ENCODE results near the gene ROR2.
A peak's percentile ranks its signal among the peaks of the same experiment; 100 is the strongest.

Gene ROR2

DNA sequence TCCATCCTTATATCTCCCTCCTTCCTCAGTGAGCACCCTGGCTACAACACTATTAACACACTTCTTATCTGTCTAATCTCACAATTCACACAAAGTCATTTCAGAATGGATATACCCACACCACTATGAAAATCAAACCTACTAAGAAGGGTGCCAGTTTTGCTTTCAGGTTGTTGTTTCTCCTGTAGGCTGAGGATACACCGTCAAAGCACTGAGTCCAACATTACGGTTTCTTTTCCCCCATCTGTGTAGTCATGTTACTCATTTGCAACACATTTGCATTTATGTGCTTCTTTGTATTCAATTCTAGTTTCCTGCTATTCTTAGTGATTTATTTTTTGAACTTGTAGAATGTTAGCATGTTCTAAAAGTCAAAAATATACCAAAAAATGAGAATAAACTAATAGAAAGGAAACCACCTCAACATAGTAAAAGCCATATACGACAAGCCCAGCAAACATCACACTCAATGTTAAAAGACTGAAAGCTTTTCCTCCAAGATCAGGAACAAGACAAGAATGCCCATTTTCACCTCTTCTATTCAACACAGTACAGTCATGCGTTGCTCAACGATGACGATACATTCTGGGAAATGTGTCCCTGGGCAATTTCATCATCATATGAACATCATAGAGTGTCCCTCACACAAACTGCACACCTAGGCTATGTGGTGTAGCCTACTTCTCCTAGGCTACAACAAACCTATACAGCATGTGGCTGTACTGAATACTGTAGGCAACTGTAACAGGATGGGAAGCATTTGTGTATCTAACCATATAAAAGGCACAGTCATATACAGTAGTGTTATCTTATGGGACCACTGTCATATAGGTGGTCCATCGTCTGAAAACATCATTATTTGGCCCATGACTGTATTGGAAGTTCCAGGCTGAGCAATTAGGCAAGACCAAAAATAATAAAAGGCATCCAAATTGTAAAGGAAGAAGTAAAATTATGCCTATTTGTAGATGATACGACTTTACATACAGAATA is 6.3 kb downstream of the ROR2 start:
- Mint-ChIP-seq H3K4me1 (ENCODE audit: low read depth) (peaks cover 13% of the 10 kb centered on the region), H3K36me3 (ENCODE audit: low read depth) (no peaks in the 10 kb centered on the region), H3K27ac (no peak overlapping the region), H3K27me3 (ENCODE audit: low read depth) (peaks cover 53% of the 10 kb centered on the region), H3K4me3 (no peak overlapping the region), H3K9me3 (no peaks in the 10 kb centered on the region)

DNA sequence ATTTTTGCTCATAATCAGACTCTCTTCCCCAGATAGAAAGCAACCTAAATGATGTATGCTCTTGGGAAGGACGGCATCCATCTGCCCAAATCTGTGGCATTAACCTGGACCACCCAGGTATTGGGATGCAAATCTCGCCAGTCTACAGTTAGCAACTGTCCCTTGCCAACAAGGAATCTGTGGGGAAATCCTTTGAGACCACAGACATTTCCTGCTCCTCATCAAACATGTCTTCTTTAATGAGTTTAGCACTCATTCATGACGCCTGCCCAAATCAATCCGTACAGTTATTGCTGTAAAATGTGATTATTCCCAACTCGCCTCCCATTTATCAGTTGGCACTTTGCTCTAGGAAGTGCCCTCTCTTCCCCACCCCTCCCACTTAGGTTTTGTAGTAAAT is 7.8 kb downstream of the ROR2 start:
- no peak overlapping the region for H3K27ac Mint-ChIP-seq
- H3K4me1 Mint-ChIP-seq (ENCODE audit: low read depth) = peaks cover 12% of the 10 kb centered on the region
- H3K9me3 Mint-ChIP-seq = no peaks in the 10 kb centered on the region
- H3K27me3 Mint-ChIP-seq (ENCODE audit: low read depth) = peaks cover 45% of the 10 kb centered on the region
- no peaks in the 10 kb centered on the region for H3K36me3 Mint-ChIP-seq (ENCODE audit: low read depth)
- H3K4me3 Mint-ChIP-seq = no peak overlapping the region

DNA sequence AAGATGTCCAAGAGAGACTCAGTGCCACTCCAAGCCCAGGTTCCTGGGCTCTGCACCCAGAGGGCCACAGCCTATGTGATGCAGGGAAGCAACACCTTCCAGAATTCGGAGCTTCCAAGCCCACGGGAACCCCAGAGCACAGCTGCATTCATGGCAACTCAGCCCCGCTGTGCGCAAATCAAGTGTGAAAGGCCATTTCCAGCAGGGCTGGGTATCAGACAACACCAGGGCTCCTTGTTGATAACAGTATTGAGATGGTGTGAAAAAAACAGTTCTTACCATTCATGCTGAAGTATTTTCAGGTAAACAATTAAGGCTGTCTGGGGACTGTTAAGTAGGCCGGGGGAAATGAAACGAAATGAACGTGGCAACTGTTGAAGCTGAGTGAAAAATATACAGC is 10.1 kb downstream of the ROR2 start:
- Mint-ChIP-seq H3K9me3 (no peaks in the 10 kb centered on the region), H3K27ac (no peak overlapping the region), H3K36me3 (ENCODE audit: low read depth) (no peaks in the 10 kb centered on the region), H3K4me3 (no peak overlapping the region), H3K27me3 (ENCODE audit: low read depth) (peaks cover 23% of the 10 kb centered on the region), H3K4me1 (ENCODE audit: low read depth) (peaks cover 14% of the 10 kb centered on the region)

DNA sequence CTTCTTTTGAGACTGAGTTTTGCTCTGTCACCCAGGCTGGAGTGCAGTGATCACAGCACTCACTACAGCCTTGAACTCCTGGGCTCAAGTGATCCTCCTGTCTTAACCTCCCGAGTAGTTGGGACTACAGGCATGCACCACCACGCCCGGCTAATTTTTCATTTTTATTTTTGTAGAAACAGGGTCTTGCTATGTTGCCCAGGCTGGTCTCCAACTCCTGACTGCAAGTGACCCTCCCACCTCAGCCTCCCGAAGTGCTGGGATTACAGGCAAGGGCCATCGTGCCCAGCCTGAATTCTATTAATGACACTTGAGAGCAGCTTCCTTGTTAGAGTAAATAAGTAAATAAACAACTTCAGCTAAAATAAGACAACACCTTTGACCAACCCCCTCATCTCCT is 12.3 kb downstream of the ROR2 start:
- peaks cover 23% of the 10 kb centered on the region for H3K4me1 Mint-ChIP-seq (ENCODE audit: low read depth)
- peaks cover 6% of the 10 kb centered on the region for H3K27me3 Mint-ChIP-seq (ENCODE audit: low read depth)
- no peak overlapping the region for H3K27ac Mint-ChIP-seq
- peaks cover 5% of the 10 kb centered on the region for H3K9me3 Mint-ChIP-seq
- peaks cover 2% of the 10 kb centered on the region for H3K36me3 Mint-ChIP-seq (ENCODE audit: low read depth)
- H3K4me3 Mint-ChIP-seq = no peak overlapping the region

DNA sequence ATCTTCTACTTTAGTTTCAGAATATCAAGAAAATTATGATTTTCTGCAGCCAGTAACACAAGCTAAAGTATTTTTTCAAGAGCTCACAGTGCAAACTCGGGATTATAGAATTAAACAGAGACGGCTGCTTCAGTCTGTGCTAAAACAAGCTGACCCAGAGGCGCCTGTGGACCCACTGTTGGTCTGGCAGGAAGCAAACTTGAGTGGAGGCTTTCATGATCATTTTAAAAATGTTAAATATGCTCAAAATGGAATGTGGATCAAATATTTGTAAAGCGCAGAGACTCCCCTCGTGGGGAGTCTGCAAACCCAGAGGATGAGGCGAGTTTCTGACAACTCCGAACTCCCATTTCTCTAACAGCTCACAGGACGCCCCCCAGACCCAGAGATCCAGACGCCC is 13.0 kb downstream of the ROR2 start:
- Mint-ChIP-seq H3K4me1 (ENCODE audit: low read depth) (peaks cover 17% of the 10 kb centered on the region), H3K4me3 (no peak overlapping the region), H3K27ac (no peak overlapping the region), H3K27me3 (ENCODE audit: low read depth) (peaks cover 6% of the 10 kb centered on the region), H3K36me3 (ENCODE audit: low read depth) (peaks cover 2% of the 10 kb centered on the region), H3K9me3 (peaks cover 7% of the 10 kb centered on the region)

DNA sequence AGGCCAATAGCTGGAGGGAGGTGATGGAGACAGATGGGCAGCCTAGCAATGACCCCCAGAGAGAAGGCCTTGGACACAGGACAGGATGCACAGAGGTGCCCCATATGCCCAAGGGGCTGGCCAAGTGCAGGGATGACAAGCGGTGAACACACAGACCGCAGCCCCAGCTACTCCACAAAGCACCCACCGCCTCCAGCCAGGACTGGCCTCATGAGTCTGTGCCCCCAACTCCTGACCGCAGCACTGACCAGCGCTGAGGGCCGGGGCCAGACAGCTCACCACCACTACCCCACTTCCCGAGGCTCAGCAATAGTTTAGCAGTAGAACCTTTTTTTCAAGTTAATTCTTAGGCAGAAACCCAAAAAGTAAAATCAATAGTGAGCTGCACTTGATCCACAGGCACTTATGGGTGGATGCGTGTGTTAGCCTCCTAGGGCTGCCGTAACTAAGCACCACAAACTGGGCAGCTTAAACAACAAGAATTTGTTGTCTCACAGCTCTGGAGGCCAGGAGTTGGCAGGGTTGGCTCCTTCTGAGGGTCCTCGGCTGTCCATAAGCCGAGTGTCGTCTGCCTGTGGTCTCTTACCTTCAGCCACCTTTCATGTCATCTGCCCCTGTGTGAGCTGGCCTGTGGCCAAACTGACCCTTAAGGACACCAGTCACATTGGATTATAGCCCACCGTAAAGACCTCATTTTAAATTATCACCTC is 14.1 kb downstream of the ROR2 start:
- Mint-ChIP-seq H3K27me3 (ENCODE audit: low read depth) (peaks cover 6% of the 10 kb centered on the region), H3K4me1 (ENCODE audit: low read depth) (peaks cover 12% of the 10 kb centered on the region), H3K36me3 (ENCODE audit: low read depth) (peaks cover 6% of the 10 kb centered on the region), H3K9me3 (peaks cover 18% of the 10 kb centered on the region), H3K27ac (no peak overlapping the region), H3K4me3 (no peak overlapping the region)

DNA sequence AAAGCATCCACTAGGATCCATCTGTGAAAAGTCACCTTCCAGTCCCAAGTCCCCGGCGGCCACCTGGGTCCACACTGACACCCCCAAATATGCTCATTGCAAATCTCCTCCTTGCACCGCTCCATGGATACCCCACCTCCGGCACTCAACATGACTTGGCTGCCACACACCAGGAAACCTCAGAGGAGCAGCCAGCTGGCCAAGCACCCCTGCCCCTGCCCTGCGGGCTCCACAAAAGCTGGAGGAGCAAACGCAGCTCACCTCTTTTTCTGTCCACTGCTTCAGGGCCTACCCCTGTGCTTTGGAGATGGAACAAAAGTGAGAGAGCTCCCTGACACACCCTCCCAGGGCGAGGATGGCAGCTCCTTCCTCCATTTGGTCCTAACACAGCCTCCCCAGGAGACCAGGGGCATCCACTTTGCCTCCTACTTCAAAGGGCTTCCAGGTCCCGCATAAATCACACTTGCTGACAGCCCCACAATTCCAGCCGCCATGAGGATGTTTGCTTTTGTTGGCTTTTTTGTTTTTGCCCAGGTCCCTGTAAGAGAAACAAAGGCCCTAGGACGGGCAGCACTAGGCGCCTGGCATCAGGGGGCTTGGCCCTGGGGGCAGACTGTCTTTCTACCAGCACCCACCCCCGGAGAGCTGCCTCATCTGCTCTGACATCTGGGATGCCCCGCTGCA is 14.8 kb downstream of the ROR2 start:
- Mint-ChIP-seq H3K4me1 (ENCODE audit: low read depth) (peaks cover 12% of the 10 kb centered on the region), H3K27ac (no peak overlapping the region), H3K36me3 (ENCODE audit: low read depth) (peaks cover 9% of the 10 kb centered on the region), H3K27me3 (ENCODE audit: low read depth) (peaks cover 6% of the 10 kb centered on the region), H3K4me3 (no peak overlapping the region), H3K9me3 (peaks cover 26% of the 10 kb centered on the region)

DNA sequence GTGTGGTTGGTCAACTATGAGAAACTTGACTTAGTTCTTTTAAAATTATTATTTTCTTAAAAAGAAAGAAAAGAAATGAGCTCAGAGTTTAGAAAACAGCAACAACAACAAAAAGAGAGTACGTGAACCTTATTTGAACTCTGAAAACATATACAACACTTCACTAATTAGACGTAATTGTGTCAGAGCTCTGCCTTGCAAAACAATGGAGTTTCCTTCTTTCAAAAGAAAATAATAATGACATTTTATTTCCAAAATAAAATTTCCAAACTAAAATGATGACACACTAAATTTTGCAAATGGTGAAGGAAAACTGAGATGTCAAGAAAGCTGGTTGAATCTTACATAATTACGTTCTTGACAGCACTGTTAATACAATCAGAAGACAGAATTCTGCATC is 15.4 kb downstream of the ROR2 start:
- H3K36me3 Mint-ChIP-seq (ENCODE audit: low read depth) = peaks cover 10% of the 10 kb centered on the region
- no peak overlapping the region for H3K27ac Mint-ChIP-seq
- H3K4me1 Mint-ChIP-seq (ENCODE audit: low read depth) = peaks cover 12% of the 10 kb centered on the region
- no peak overlapping the region for H3K4me3 Mint-ChIP-seq
- peaks cover 31% of the 10 kb centered on the region for H3K9me3 Mint-ChIP-seq
- H3K27me3 Mint-ChIP-seq (ENCODE audit: low read depth) = peaks cover 6% of the 10 kb centered on the region

DNA sequence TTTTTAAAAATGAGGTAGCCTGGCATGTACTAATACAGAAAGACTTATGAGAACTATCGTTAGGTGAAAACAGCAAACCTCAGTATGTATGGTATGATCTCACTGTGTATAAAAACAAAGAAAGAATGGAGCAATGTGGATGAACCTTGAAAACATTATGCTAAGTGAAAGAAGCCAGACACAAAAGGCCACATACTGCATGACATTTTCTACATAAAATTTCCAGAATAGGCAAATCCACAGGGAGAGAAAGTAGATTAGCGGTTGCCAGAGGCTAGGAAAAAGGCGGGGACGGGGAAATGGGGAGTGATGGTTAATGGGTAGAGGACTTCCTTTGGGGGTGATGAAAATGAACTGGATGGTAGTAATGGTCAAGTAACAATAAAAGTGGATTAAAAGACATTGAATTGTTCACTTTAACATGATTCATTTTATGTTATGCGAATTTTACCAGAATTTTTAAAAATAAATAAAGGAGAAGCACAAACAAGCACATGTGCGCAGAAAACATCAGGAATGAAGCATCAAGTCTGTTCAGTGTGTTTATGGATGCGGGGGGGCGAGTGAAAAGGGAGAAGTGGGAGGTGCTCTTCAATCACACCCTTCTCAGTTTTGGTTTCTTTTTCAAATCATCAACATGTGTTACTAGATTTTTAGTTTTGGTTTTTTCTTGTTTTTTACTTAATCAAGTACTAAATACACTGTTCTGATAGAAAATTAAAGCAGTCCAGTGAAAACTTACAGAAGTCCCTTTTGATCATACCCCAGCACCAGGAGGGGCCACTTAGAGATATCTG is 16.3 kb downstream of the ROR2 start:
- Mint-ChIP-seq H3K27me3 (ENCODE audit: low read depth) (peaks cover 5% of the 10 kb centered on the region), H3K36me3 (ENCODE audit: low read depth) (peaks cover 13% of the 10 kb centered on the region), H3K27ac (no peak overlapping the region), H3K4me1 (ENCODE audit: low read depth) (peaks cover 12% of the 10 kb centered on the region), H3K4me3 (peak overlapping the region; percentile 6), H3K9me3 (peaks cover 38% of the 10 kb centered on the region)

DNA sequence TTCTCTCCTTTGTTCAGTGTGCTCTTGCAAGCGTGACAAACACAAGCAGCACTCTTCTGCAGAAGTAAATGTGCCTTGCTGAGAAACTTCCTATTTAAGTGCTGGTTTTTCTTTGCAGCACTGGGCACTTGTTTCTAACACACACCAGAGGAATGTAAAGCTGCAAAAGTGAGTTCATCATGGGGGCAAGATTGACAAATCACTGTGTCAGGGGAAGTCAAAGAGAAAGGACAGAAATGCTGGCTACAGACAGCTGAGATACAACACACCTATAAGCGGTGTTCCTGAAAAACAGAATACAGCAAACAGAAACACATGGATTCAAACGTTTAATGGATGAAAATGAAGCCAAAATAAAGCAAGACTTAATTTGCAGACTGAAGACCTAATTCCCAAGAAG is 19.6 kb downstream of the ROR2 start:
- peaks cover 10% of the 10 kb centered on the region for H3K4me1 Mint-ChIP-seq (ENCODE audit: low read depth)
- peaks cover 13% of the 10 kb centered on the region for H3K36me3 Mint-ChIP-seq (ENCODE audit: low read depth)
- H3K9me3 Mint-ChIP-seq = peaks cover 48% of the 10 kb centered on the region
- no peak overlapping the region for H3K4me3 Mint-ChIP-seq
- H3K27ac Mint-ChIP-seq = no peak overlapping the region
- no peaks in the 10 kb centered on the region for H3K27me3 Mint-ChIP-seq (ENCODE audit: low read depth)

DNA sequence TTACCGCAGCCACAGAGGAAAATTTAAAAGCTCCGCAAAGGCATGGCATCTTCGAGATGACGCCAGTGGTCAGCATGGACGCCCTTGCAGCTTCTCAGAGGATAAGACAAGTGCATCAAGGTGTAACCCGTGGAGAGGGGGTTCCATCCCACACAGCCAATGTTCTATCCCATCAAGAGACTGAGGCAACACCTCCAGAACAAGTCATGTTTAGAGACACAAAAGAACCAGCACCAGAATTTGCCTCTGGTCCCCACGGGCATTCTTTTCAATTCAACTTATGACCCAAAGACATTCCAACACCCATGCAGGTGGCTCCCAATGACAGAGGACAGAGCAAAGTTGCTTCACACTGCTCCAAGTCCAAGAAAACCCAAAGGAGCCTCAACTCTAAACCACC is 20.7 kb downstream of the ROR2 start:
- Mint-ChIP-seq H3K4me1 (ENCODE audit: low read depth) (peaks cover 8% of the 10 kb centered on the region), H3K27ac (no peak overlapping the region), H3K27me3 (ENCODE audit: low read depth) (no peaks in the 10 kb centered on the region), H3K9me3 (peaks cover 48% of the 10 kb centered on the region), H3K4me3 (no peak overlapping the region), H3K36me3 (ENCODE audit: low read depth) (peaks cover 13% of the 10 kb centered on the region)

DNA sequence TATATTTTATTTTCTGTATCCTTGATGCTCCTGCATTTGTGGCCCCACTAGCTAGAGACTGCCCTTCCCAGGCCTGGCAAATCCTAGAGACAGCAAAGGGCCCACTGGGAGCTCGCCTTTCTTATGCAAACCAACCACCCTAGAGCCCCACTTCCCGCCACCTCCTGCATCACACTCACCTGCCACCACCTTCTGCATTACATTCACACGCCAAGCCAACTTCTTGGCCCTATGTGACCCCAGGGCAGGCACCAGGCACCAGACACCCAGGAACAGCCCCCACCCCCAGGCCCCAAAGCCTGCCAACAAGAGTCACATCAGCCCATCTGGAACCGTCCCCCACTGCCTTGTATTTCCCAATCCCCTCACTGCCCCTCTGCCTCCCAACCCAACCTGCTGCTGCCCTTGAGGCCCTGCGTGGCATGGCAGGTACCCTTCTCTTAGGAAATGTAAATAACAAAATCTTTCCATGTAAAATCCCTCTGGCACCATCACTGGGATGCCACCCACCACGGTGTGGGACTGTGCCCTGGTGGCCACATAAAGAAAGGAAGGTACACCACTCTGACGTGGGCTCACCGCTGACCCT is 22.0 kb downstream of the ROR2 start:
- Mint-ChIP-seq H3K27me3 (ENCODE audit: low read depth) (peaks cover under 1% of the 10 kb centered on the region), H3K27ac (no peak overlapping the region), H3K9me3 (peaks cover 43% of the 10 kb centered on the region), H3K4me1 (ENCODE audit: low read depth) (no peaks in the 10 kb centered on the region), H3K4me3 (no peak overlapping the region), H3K36me3 (ENCODE audit: low read depth) (peaks cover 11% of the 10 kb centered on the region)

DNA sequence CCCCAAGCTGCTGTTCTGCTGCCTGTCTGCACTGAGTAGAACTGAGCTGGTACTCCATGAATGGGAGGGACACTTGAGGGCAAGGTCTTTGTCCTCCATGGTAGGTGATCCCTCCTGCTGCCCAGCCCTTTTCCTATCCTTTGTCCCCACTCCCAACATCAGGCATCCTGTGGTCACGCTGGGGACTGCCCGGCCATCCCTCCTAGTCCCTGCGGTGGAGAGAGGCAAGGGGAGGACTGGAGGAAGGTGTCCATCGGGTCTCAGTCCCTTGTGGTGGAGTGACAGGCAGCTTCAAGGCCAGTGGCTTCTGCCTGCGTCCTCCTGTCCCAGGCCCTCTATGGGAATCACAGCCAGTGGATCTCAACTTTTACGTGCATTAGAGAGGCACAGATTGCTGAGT is 25.9 kb downstream of the ROR2 start:
- H3K27me3 Mint-ChIP-seq (ENCODE audit: low read depth) = peaks cover 18% of the 10 kb centered on the region
- H3K9me3 Mint-ChIP-seq = peaks cover 13% of the 10 kb centered on the region
- H3K27ac Mint-ChIP-seq = no peak overlapping the region
- no peaks in the 10 kb centered on the region for H3K36me3 Mint-ChIP-seq (ENCODE audit: low read depth)
- no peaks in the 10 kb centered on the region for H3K4me1 Mint-ChIP-seq (ENCODE audit: low read depth)
- no peak overlapping the region for H3K4me3 Mint-ChIP-seq

DNA sequence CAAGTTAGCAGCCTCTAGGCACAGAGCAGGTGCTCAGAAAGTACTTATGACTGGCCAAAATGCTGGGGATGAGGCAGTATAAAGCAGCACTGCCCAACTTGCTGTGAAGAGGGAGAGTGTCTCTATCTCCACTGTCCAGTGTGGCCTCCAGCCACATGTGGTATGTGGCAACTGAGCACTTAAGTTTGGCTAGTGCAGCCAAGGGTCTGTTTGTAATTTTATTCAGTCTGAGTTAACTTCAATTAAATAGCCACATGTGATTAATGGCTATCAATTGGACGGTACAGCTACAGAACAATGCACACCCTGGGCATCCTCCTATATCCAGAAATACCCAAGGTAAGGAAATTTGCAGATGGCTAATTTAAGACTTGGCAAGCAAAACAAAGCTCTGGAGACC is 26.9 kb downstream of the ROR2 start:
- Mint-ChIP-seq H3K4me3 (no peak overlapping the region), H3K27me3 (ENCODE audit: low read depth) (peaks cover 23% of the 10 kb centered on the region), H3K4me1 (ENCODE audit: low read depth) (no peaks in the 10 kb centered on the region), H3K36me3 (ENCODE audit: low read depth) (no peaks in the 10 kb centered on the region), H3K9me3 (peaks cover 5% of the 10 kb centered on the region), H3K27ac (no peak overlapping the region)
